ENCODE data around the gene KLF2. TPM values are rescaled to one million over a fixed set of nuclear protein-coding genes. Genes with fewer than 3 reads are reported as not detected.
"Not testable (repeated sequence)": the region's sequence is repeated elsewhere in the genome, so short reads cannot be mapped to it uniquely, and the experiment has no call there.

Gene KLF2
- total RNA-seq, 2 donors from 2014 or later, result 3.4 to 6.7 TPM

- no peaks in the 10 kb centered on the region for H3K36me3 Mint-ChIP-seq
- DNase-seq (ENCODE audit: low spot score) (no peak), ATAC-seq (no peak)
- H3K27ac Mint-ChIP-seq, result no peak overlapping the region
- no peak overlapping the region for H3K4me3 Mint-ChIP-seq
- no peaks in the 10 kb centered on the region for H3K9me3 Mint-ChIP-seq
- H3K27me3 Mint-ChIP-seq, result peaks cover 0 to 5% of the 10 kb centered on the region in 2 donors
- H3K4me1 Mint-ChIP-seq (ENCODE audit: low read depth in 2 of 2), result no peaks in the 10 kb centered on the region
Measured at GRCh38 chr19:16296713-16297112, 27.9 kb upstream of the KLF2 start.

DNA sequence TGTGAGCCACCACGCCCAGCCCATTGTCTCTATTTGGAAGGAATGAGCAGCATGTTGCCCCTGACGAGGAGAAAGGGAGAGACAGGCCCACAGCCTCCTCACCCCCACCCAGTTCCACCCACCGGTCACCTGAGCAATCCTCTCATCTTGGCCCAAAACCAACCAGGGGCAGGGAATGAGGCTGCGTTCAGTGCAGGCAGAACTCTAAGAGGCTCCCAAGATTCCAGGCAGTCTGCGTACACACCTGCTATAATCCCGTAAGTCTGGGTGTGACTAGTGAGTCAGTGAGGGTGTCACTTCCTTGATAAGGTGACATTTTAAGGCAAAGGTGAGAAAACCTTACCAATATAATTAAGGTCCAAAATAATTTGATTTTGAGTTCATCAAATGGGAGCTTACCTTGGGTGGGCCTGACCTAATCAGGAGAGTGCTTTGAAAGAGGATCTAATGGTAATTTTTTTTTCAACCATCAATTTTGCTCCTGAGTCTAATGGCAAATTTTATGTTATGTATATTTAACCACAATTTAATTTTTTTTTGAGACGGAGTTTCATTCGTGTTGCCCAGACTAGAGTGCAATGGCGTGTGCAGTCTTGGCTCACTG, 26.9 kb upstream of the KLF2 start:
- no peak overlapping the region for H3K27ac Mint-ChIP-seq
- DNase-seq (ENCODE audit: low spot score) (no peak), ATAC-seq (no peak)
- H3K36me3 Mint-ChIP-seq, result no peaks in the 10 kb centered on the region
- H3K4me3 Mint-ChIP-seq, result no peak overlapping the region
- H3K27me3 Mint-ChIP-seq, result peaks cover 0 to 5% of the 10 kb centered on the region in 2 donors
- no peaks in the 10 kb centered on the region for H3K9me3 Mint-ChIP-seq
- no peaks in the 10 kb centered on the region for H3K4me1 Mint-ChIP-seq (ENCODE audit: low read depth in 2 of 2)

DNA sequence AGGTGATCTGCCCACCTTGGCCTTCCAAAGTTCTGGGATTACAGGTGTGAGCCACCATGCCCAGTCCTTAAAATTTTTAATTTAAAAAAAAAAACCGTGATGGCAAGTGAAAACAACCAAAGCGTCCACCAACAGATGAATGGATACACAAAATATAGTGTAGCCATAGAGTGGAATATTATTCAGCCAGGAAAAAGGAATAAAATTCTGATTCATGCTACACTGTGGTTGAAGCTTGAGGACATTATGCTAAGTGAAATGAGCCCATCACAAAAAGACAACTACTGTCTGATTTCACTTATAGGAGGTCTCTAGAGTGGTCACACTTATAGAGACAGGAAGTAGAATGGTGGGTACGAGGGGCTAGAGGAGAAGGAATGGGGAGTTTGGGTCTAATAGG, 26.3 kb upstream of the KLF2 start:
- Mint-ChIP-seq H3K4me3 (no peak overlapping the region), H3K36me3 (no peaks in the 10 kb centered on the region), H3K27ac (no peak overlapping the region)

DNA sequence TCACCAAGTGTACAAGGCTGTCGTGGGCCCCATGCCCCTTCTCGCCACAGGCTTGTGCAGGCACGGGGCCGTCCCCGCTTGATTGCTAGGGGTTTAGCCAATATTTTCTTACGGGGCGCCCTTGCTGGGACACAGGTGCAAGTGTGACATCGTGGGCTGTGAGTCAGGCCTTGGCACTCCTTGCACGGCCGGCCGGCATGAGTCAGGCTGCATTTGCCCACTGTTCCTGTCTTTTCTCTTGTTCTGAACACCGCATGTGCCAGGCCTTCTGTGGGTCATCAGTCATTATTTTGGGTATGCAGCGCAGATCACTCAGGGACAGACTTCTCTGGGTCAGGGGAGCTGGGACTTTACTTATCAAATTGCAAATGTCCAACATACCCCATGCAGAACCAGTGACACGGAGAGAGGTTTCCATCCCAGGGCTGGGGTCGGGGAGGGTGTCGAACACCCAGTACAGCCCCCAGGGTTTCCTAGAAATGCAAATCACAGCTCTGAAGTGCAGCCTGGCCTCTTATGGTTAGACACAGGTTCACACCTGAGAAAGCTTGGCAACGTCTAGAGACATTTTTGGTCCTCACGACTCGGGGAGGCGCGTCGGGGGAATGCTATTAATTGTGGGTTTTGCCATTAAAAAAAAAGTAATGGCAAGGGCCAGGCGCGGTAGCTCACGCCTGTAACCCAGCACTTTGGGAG, 22.5 kb upstream of the KLF2 start:
- Mint-ChIP-seq H3K9me3 (no peaks in the 10 kb centered on the region), H3K36me3 (no peaks in the 10 kb centered on the region), H3K27ac (no peak overlapping the region), H3K27me3 (no peaks in the 10 kb centered on the region), H3K4me3 (no peak overlapping the region), H3K4me1 (ENCODE audit: low read depth in 2 of 2) (no peaks in the 10 kb centered on the region)
- no peak for DNase-seq (ENCODE audit: low spot score)
- ATAC-seq, result peak in 1 of 2 donors; percentile 31

More for the DNA sequence above, 26.3 kb upstream of the KLF2 start:
- Mint-ChIP-seq H3K9me3 (no peaks in the 10 kb centered on the region), H3K4me1 (ENCODE audit: low read depth in 2 of 2) (no peaks in the 10 kb centered on the region), H3K27me3 (peaks cover 0 to 3% of the 10 kb centered on the region in 2 donors)
- no peak for ATAC-seq
- DNase-seq (ENCODE audit: low spot score), result no peak

- H3K4me1 Mint-ChIP-seq (ENCODE audit: low read depth in 2 of 2), result peaks cover 0 to 2% of the 10 kb centered on the region in 2 donors
- DNase-seq (ENCODE audit: low spot score), result no peak
- no peaks in the 10 kb centered on the region for H3K36me3 Mint-ChIP-seq
- H3K27me3 Mint-ChIP-seq, result peaks cover 0 to 2% of the 10 kb centered on the region in 2 donors
- no peak overlapping the region for H3K27ac Mint-ChIP-seq
- H3K9me3 Mint-ChIP-seq, result no peaks in the 10 kb centered on the region
- H3K4me3 Mint-ChIP-seq, result no peak overlapping the region
- no peak for ATAC-seq
Measured at GRCh38 chr19:16303755-16304154, 20.9 kb upstream of the KLF2 start.

- not testable (repeated sequence) for ATAC-seq
Measured at GRCh38 chr19:16304511-16304910, 20.1 kb upstream of the KLF2 start.

DNA sequence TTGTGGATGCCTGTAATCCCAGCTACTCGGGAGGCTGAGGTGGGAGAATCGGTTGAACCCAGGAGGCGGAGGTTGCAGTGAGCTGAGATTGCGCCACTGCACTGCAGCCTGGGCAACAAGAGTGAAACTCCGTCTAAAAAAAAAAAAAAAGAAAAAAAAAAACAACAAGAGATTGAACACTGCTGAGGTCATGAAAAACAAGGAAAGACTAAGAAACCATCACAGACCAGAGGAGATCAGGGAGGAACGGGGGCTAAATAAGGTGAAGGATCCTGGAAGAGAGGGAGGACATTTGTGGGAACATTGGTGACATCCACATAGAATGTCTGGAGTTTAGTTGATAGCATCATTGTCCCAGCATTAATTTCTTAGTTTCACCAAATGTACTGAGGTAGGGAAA, 19.6 kb upstream of the KLF2 start:
- DNase-seq (ENCODE audit: low spot score); H3K9me3 Mint-ChIP-seq; H3K4me3 Mint-ChIP-seq; H3K4me1 Mint-ChIP-seq (ENCODE audit: low read depth in 2 of 2); H3K27ac Mint-ChIP-seq; ATAC-seq; H3K27me3 Mint-ChIP-seq; H3K36me3 Mint-ChIP-seq: not testable (repeated sequence)

More at GRCh38 chr19:16304511-16304910, 20.1 kb upstream of the KLF2 start:
- H3K4me3 Mint-ChIP-seq; H3K27me3 Mint-ChIP-seq; H3K27ac Mint-ChIP-seq; H3K9me3 Mint-ChIP-seq; DNase-seq (ENCODE audit: low spot score); H3K4me1 Mint-ChIP-seq (ENCODE audit: low read depth in 2 of 2); H3K36me3 Mint-ChIP-seq: not testable (repeated sequence)

GRCh38 chr19:16306728-16307402, 17.8 kb upstream of the KLF2 start:
- H3K36me3 Mint-ChIP-seq, result no peaks in the 10 kb centered on the region

GRCh38 chr19:16308081-16308480, 16.5 kb upstream of the KLF2 start:
- H3K36me3 Mint-ChIP-seq, result no peaks in the 10 kb centered on the region
- H3K27ac Mint-ChIP-seq, result no peak overlapping the region
- H3K27me3 Mint-ChIP-seq, result peaks cover 0 to 4% of the 10 kb centered on the region in 2 donors
- no peak for DNase-seq (ENCODE audit: low spot score)
- no peak overlapping the region for H3K4me3 Mint-ChIP-seq
- no peak for ATAC-seq
- H3K4me1 Mint-ChIP-seq (ENCODE audit: low read depth in 2 of 2), result peaks cover 0 to 2% of the 10 kb centered on the region in 2 donors
- H3K9me3 Mint-ChIP-seq, result no peaks in the 10 kb centered on the region

More at GRCh38 chr19:16306728-16307402, 17.8 kb upstream of the KLF2 start:
- Mint-ChIP-seq H3K27ac (no peak overlapping the region), H3K9me3 (no peaks in the 10 kb centered on the region), H3K4me3 (no peak overlapping the region), H3K4me1 (ENCODE audit: low read depth in 2 of 2) (peaks cover 0 to 2% of the 10 kb centered on the region in 2 donors), H3K27me3 (peaks cover 0 to 2% of the 10 kb centered on the region in 2 donors)
- no peak for DNase-seq (ENCODE audit: low spot score)
- ATAC-seq, result no peak

DNA sequence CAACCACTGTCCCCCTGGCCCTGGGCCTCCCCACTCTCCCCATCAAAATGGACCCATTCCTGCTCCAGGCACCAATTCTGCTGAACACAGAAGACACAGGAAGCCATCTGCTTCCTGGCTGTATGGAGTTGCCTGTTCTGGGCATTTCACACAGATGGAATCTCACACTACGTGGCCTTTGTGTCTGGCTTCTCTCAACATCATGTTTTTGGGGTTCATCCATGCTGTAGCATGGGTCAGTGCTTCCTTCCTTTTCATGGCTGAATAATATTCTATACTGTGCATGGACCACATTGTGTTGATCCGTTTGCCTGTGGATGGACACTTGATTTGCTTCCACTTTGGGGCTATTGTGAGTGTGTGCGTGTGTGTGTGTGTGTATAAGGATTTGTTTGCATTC, 15.0 kb upstream of the KLF2 start:
- H3K27me3 Mint-ChIP-seq, result peaks cover 0 to 4% of the 10 kb centered on the region in 2 donors
- H3K4me1 Mint-ChIP-seq (ENCODE audit: low read depth in 2 of 2), result peaks cover 0 to 2% of the 10 kb centered on the region in 2 donors
- no peaks in the 10 kb centered on the region for H3K36me3 Mint-ChIP-seq
- H3K27ac Mint-ChIP-seq, result no peak overlapping the region
- DNase-seq (ENCODE audit: low spot score) (no peak), ATAC-seq (no peak)
- no peak overlapping the region for H3K4me3 Mint-ChIP-seq
- H3K9me3 Mint-ChIP-seq, result no peaks in the 10 kb centered on the region

- peak overlapping the region in 1 of 2 donors; percentile 40 for H3K27ac Mint-ChIP-seq
Measured at GRCh38 chr19:16315825-16316505, 8.7 kb upstream of the KLF2 start.

GRCh38 chr19:16316506-16316882, 8.1 kb upstream of the KLF2 start:
- Mint-ChIP-seq H3K27me3 (peaks cover 0 to 6% of the 10 kb centered on the region in 2 donors), H3K36me3 (no peaks in the 10 kb centered on the region), H3K4me3 (no peak overlapping the region), H3K9me3 (no peaks in the 10 kb centered on the region), H3K27ac (peak overlapping the region in 1 of 2 donors; percentile 40), H3K4me1 (ENCODE audit: low read depth in 2 of 2) (peaks cover 0 to 6% of the 10 kb centered on the region in 2 donors)
- DNase-seq (ENCODE audit: low spot score) (no peak), ATAC-seq (no peak)

More at GRCh38 chr19:16315825-16316505, 8.7 kb upstream of the KLF2 start:
- DNase-seq (ENCODE audit: low spot score) (no peak), ATAC-seq (peak in 1 of 2 donors; percentile 66)
- no peak overlapping the region for H3K4me3 Mint-ChIP-seq
- no peaks in the 10 kb centered on the region for H3K36me3 Mint-ChIP-seq
- H3K4me1 Mint-ChIP-seq (ENCODE audit: low read depth in 2 of 2), result peaks cover 0 to 6% of the 10 kb centered on the region in 2 donors
- H3K27me3 Mint-ChIP-seq, result peaks cover 0 to 6% of the 10 kb centered on the region in 2 donors
- H3K9me3 Mint-ChIP-seq, result no peaks in the 10 kb centered on the region

- Mint-ChIP-seq H3K36me3 (no peaks in the 10 kb centered on the region), H3K9me3 (no peaks in the 10 kb centered on the region), H3K4me1 (ENCODE audit: low read depth in 2 of 2) (peaks cover 0 to 6% of the 10 kb centered on the region in 2 donors), H3K4me3 (no peak overlapping the region), H3K27ac (no peak overlapping the region), H3K27me3 (peaks cover 0 to 10% of the 10 kb centered on the region in 2 donors)
- no peak for DNase-seq (ENCODE audit: low spot score)
- ATAC-seq, result no peak
Measured at GRCh38 chr19:16319481-16319880, 5.1 kb upstream of the KLF2 start.

All from natural killer cell treated with Interleukin-12 subunit alpha and Interleukin-12 subunit beta and Interleukin-15 and Interleukin-18, amount 100 ng/mL, for 72 hours (primary cell).